ENCODE data around the gene GRHPR.

GRCh38 chr9:37426846-37427245 lies 4.3 kb downstream of the GRHPR start:
- TF ChIP-seq POLR2AphosphoS5 (IDR thresholded peaks at IDR 0.05; ENCODE audit: low read depth, low read length), result no peak
- TF ChIP-seq POLR2A (IDR thresholded peaks at IDR 0.05; ENCODE audit: low read depth, low read length), result no peak
- no peak for TF ChIP-seq POU2F2 (IDR thresholded peaks at IDR 0.05; ENCODE audit: low read depth, low read length)
- no peak for TF ChIP-seq TAF1 (IDR thresholded peaks at IDR 0.05; ENCODE audit: low read depth, low read length)

Data from GM12891 (cell line).